ENCODE data around the gene FRMD3.

- TF ChIP-seq CTCF (IDR thresholded peaks at IDR 0.05; ENCODE audit: extremely low read depth in 1 of 2, insufficient read depth in 1 of 2, low read depth in 1 of 2, low read length in 2 of 2) (no peak), POLR2A (IDR thresholded peaks at IDR 0.05; ENCODE audit: low read depth, low read length) (no peak), FOS (IDR thresholded peaks at IDR 0.05; ENCODE audit: borderline replicate concordance, insufficient read depth, low read length) (no peak), POLR2AphosphoS5 (IDR thresholded peaks at IDR 0.05; ENCODE audit: insufficient read depth, low read depth, low read length) (no peak), EZH2 (IDR thresholded peaks at IDR 0.05; ENCODE audit: borderline replicate concordance, low read depth, low read length, severe bottlenecking) (no peak), MYC (IDR thresholded peaks at IDR 0.05; ENCODE audit: low read depth, low read length) (no peak)
Observed at GRCh38 chr9:83349031-83349430, 189.2 kb downstream of the FRMD3 start.

Data from endothelial cell of umbilical vein (primary cell).